Pancreas (tissue), 10 donors: ENCODE results near the gene SLX1A. TPM values are rescaled to one million over a fixed set of nuclear protein-coding genes. Genes with fewer than 3 reads are reported as not detected.

Experiments used
- ATAC-seq, 4 donors: fragments of 200-7000 bp; cut with Tn5 transposase; one replicate each; pipeline versions ENCODE4 v1.8.0 to v1.9.1; 2020; ENCODE audit warnings: mild to moderate bottlenecking in 4 of 4, moderate library complexity in 4 of 4
- DNase-seq, 6 donors: peaks; one replicate each; pipeline ENCODE4 v3.0.0-alpha.2; 2020
- FAIRE-seq: peaks from 2 replicates; lab custom pipeline; 2012; peaks lifted over from hg19 to GRCh38; lab: Jason Lieb, UNC
- H3K27ac ChIP-seq, 4 donors: fragments of 200-600 bp; sonication (generic); 1 replicate in 3 of 4; 2 replicates in 1 of 4; pipeline versions ENCODE4 v1.5.0 to v1.8.0; 2020
- H3K27me3 ChIP-seq, 4 donors: fragments of 200-600 bp; one replicate each; pipeline ENCODE4 v1.8.0; 2021
- H3K36me3 ChIP-seq, 3 donors: fragments of 200-600 bp; sonication (generic) in 1 of 3; one replicate each; pipeline versions ENCODE4 v1.5.0 to v1.8.0; 2020 to 2021
- H3K4me1 ChIP-seq, 3 donors: fragments of 200-600 bp; one replicate each; pipeline ENCODE4 v1.8.0; 2021
- H3K4me3 ChIP-seq, 4 donors: fragments of 200-600 bp; sonication (generic) in 2 of 4; one replicate each; pipeline versions ENCODE4 v1.5.0 to v1.8.0; 2020 to 2021
- H3K9me3 ChIP-seq, 4 donors: fragments of 200-600 bp; one replicate each; pipeline ENCODE4 v1.8.0; 2021
- WGBS, 2 donors: extraction: QIAGEN DNeasy Blood & Tissue Kit; methylation state at CpG; one replicate each; pipeline ENCODE4 v1.1.7; 2013; 5-methylcytosine and 5-hydroxymethylcytosine counted together
- intact Hi-C, 3 donors: fragments of 100-400 bp; cut with DNase I; formaldehyde crosslinking; loops; one replicate each; pipeline versions ENCODE4 v1.11.1 to v1.14.2; 2022
- polyA plus RNA-seq, 2 donors: library from polyadenylated mRNA; stranded (reverse); fragments of 200-250 nt; gene quantifications; one replicate each; pipeline ENCODE4 v1.2.3, GENCODE V29; 2013
- total RNA-seq, 6 donors: library from RNA; stranded (reverse); fragmentation: NEBNext Ultra II Directional in 4 of 6; extraction: Animal tissue kit (Norgen Biotek cat#: 25700) in 4 of 6; gene quantifications; one replicate each; pipeline versions ENCODE4 v1.2.1 to v1.2.4, GENCODE V29; 2021 to 2023
- TF ChIP-seq, protein P1 (sequence below), 4 donors: fragments of 200-600 bp; sonication (generic) in 3 of 4; IDR thresholded peaks; one replicate each; pipeline versions ENCODE4 v1.5.0 to v1.8.0; 2021; ENCODE audit warnings: antibody characterized with exemption in 4 of 4
- donor health status: healthy with polysubstance abuse.
- donor health status: DM: no; HTN: no; CAD: no; lungs with moderate emphysema.
- donor health status: DM: no; HTN: no; CAD: no.
- donor health status: control.
- donor health status: control.
- donor health status: Bipolar disorder and iron deficiency.
- donor health status: DM: yes; HTN: yes; CAD: no.
- donor health status: DM: no; HTN: no; CAD: no.
- donor health status: DM: no; HTN: no; CAD: no.
- donor health status: DM: yes; HTN: yes; CAD: no.

SLX1A gene
- total and polyA plus RNA-seq, 8 donors: 9.0 to 63.8 (median 19.1) TPM

DNA sequence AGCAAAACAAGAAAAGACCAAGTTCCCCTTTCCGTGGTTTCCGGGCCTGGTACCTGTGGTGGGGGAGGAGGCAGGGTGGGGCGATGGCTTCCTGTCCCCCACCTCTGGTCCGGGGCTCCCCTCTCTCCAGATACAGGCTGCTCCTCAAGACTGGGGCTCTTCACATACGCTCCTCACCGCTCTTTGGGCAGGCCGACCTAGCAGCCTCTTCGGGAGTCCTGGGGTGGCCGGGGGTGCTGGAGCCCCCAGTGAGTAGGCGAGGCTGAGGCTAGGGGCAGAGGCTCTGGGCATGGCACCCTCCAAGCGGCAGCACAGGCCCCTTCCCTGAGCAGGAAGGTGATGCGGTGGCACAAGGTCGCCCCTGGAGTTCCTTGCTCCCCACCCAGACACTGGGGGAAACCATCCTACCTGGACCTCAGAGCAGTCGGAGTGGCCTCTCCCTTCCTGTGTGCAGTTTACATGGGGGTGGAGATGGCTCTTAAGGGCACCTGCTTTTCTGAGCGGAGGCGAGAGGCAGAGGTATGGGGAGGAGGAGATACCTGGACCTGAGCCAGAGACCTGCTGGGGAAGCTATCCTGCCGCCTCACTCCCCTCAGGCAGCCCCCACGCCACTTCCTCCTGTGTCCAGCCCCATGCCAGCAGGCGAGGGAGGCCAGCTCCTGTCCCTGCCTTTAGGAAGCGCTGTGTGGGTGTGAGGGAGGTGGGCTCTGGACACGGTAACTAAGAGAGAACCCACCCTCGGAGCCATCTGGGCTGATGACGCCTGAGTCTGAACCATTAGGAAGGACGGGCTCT lies 9.4 kb upstream of the SLX1A start:
- intact Hi-C loops: no loop called here
- WGBS, 2 donors: 36 to 40% methylated on average over 24 of the region's 24 CpGs
- no peaks in the 10 kb centered on the region for H3K4me1 ChIP-seq
- H3K36me3 ChIP-seq: no peaks in the 10 kb centered on the region
- TF ChIP-seq, protein P1, sequence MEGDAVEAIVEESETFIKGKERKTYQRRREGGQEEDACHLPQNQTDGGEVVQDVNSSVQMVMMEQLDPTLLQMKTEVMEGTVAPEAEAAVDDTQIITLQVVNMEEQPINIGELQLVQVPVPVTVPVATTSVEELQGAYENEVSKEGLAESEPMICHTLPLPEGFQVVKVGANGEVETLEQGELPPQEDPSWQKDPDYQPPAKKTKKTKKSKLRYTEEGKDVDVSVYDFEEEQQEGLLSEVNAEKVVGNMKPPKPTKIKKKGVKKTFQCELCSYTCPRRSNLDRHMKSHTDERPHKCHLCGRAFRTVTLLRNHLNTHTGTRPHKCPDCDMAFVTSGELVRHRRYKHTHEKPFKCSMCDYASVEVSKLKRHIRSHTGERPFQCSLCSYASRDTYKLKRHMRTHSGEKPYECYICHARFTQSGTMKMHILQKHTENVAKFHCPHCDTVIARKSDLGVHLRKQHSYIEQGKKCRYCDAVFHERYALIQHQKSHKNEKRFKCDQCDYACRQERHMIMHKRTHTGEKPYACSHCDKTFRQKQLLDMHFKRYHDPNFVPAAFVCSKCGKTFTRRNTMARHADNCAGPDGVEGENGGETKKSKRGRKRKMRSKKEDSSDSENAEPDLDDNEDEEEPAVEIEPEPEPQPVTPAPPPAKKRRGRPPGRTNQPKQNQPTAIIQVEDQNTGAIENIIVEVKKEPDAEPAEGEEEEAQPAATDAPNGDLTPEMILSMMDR (IDR thresholded peaks at IDR 0.05): no peak
- ATAC-seq: no peak
- H3K4me3 ChIP-seq: peak overlapping the region in 1 of 4 donors; percentile 63
- DNase-seq: peak in 5 of 6 donors; percentile 14 to 82 (median 37)
- H3K27me3 ChIP-seq: no peaks in the 10 kb centered on the region
- FAIRE-seq: no peak
- H3K9me3 ChIP-seq: no peaks in the 10 kb centered on the region
- H3K27ac ChIP-seq: peak overlapping the region in 2 of 4 donors; percentile 37 to 39

GRCh38 chr16:30184891-30185682 lies 8.6 kb upstream of the SLX1A start:
- WGBS, 2 donors: 79 to 82% methylated on average over 13 of the region's 13 CpGs
- FAIRE-seq (no peak), ATAC-seq (peak in 1 of 4 donors; percentile 1), DNase-seq (peak in 4 of 6 donors; percentile 13 to 69 (median 46))
- intact Hi-C loops: no loop called here
- peak overlapping the region in 1 of 4 donors; percentile 63 for H3K4me3 ChIP-seq
- TF ChIP-seq, protein P1 (IDR thresholded peaks at IDR 0.05): no peak
- peak overlapping the region in 2 of 4 donors; percentile 37 to 39 for H3K27ac ChIP-seq
- H3K27me3 ChIP-seq: no peaks in the 10 kb centered on the region
- no peaks in the 10 kb centered on the region for H3K9me3 ChIP-seq
- H3K4me1 ChIP-seq: no peaks in the 10 kb centered on the region
- H3K36me3 ChIP-seq: no peaks in the 10 kb centered on the region

DNA sequence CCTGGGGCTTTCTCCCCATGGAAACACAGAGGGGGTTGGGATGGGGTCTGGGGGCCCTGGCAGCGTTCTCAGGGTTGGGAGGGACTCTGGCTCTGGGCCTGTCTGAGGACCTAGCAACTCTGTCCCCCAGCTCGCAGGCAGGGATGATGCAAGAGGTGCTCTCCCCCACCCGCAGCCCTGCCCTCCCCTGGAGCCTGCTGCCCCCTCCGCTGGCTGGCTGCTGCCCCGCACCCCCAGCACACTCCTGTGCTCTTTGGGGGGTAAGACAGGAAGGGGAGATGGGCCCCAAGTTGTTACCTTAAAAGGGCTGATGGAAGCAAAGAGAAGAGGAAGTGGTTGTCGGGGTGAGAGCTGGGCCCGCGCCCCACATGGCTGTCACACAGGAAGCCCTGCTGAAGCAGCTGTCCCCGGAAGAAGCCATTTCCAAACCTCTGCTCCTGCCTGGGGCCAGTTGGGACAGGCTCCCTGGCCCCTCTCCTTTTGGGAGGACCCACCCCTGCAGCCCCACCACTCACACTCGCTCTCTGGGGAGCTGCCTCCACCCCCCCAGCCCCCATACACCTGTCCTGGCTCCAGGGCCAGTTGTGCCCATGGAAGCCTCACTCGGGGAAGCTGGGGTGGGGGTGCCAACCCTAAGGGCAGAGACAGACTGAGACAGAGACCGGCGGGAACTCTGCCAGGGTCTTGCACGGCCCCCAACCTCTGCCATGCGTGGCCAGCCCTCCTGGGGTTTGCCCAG lies 7.8 kb upstream of the SLX1A start:
- Histone ChIP-seq H3K9me3 (no peaks in the 10 kb centered on the region), H3K4me3 (peak overlapping the region in 1 of 4 donors; percentile 63)
- ATAC-seq: peak in 2 of 4 donors; percentile 24 to 34

GRCh38 chr16:30186444-30186781 lies 7.3 kb upstream of the SLX1A start:
- H3K9me3 ChIP-seq: no peaks in the 10 kb centered on the region
- no peaks in the 10 kb centered on the region for H3K27me3 ChIP-seq
- peak overlapping the region in 1 of 4 donors; percentile 63 for H3K4me3 ChIP-seq
- no peak overlapping the region for H3K27ac ChIP-seq
- no peaks in the 10 kb centered on the region for H3K4me1 ChIP-seq
- no peaks in the 10 kb centered on the region for H3K36me3 ChIP-seq
- WGBS, 2 donors: 76 to 88% methylated on average over 9 of the region's 9 CpGs
- FAIRE-seq (no peak), DNase-seq (no peak), ATAC-seq (no peak)
- intact Hi-C loops: no loop called here
- TF ChIP-seq, protein P1 (IDR thresholded peaks at IDR 0.05): no peak

More for the DNA sequence above, 7.8 kb upstream of the SLX1A start:
- 80 to 89% methylated on average over 15 of the region's 15 CpGs for WGBS, 2 donors
- peak overlapping the region in 2 of 4 donors; percentile 37 to 39 for H3K27ac ChIP-seq
- no peaks in the 10 kb centered on the region for H3K36me3 ChIP-seq
- TF ChIP-seq, protein P1 (IDR thresholded peaks at IDR 0.05): no peak
- intact Hi-C loops: no loop called here
- H3K27me3 ChIP-seq: no peaks in the 10 kb centered on the region
- H3K4me1 ChIP-seq: no peaks in the 10 kb centered on the region
- FAIRE-seq (no peak), DNase-seq (peak; percentile 8 to 73 (median 47))
